ENCODE measurements around the gene MED26. TPM values are rescaled to one million over a fixed set of nuclear protein-coding genes. Genes with fewer than 3 reads are reported as not detected.

Gene MED26
- total RNA-seq, 1 experiment from 2014 or later: 8.8 TPM

- CTCF ChIA-PET: no interaction called here
- TF ChIP-seq POLR2AphosphoS5 (IDR thresholded peaks at IDR 0.05; ENCODE audit: low read depth, low read length) (no peak), REST (IDR thresholded peaks at IDR 0.05; ENCODE audit: insufficient read depth in 1 of 2, low read depth in 2 of 2, low read length in 1 of 2) (no peak), SIN3A (IDR thresholded peaks at IDR 0.05; ENCODE audit: borderline replicate concordance, insufficient read depth, low read depth, low read length) (no peak), TCF7L2 (IDR thresholded peaks at IDR 0.05; ENCODE audit: low read depth, low read length) (no peak), CTCF (IDR thresholded peaks at IDR 0.05) (no peak)
- POLR2A ChIA-PET: no interaction called here
- no peak overlapping the region for H3K4me3 ChIP-seq (ENCODE audit: low read depth in 2 of 2, low read length in 2 of 2)
- ATAC-seq (no peak), DNase-seq (ENCODE audit: low read depth, low spot score) (no peak)
- H3K27me3 ChIP-seq (ENCODE audit: control insufficient read depth, insufficient read depth, low read length): no peaks in the 10 kb centered on the region
- no peak overlapping the region for H3K27ac ChIP-seq (ENCODE audit: low read length)
- H3K4me1 ChIP-seq (ENCODE audit: control insufficient read depth, insufficient read depth, low read length): peaks cover 5% of the 10 kb centered on the region
- no peaks in the 10 kb centered on the region for H3K9me3 ChIP-seq (ENCODE audit: control insufficient read depth, insufficient read depth, low read depth, low read length)
- BruUV-seq (replicated peaks): no TSS peak
- intact Hi-C loops (cut with micrococcal nuclease; ENCODE audit: unreplicated experiment): no loop called here
- H3K36me3 ChIP-seq (ENCODE audit: control insufficient read depth, insufficient read depth, low read length): peaks cover 4% of the 10 kb centered on the region; the same call in 1 of the 2 replicates
- in situ Hi-C loops (cut with HindIII; ENCODE audit: low pct_unique_long_range_greater_than_20kb, low sequenced_read_pairs): no loop called here
These were observed 51.9 kb downstream of the MED26 start for GRCh38 chr19:16575861-16576689.

- H3K4me3 ChIP-seq (ENCODE audit: low read depth in 2 of 2, low read length in 2 of 2): no peak overlapping the region
- in situ Hi-C loops (cut with HindIII; ENCODE audit: low pct_unique_long_range_greater_than_20kb, low sequenced_read_pairs): no loop called here
- no peak for DNase-seq (ENCODE audit: low read depth, low spot score)
- TF ChIP-seq TCF7L2 (IDR thresholded peaks at IDR 0.05; ENCODE audit: low read depth, low read length) (no peak), SIN3A (IDR thresholded peaks at IDR 0.05; ENCODE audit: borderline replicate concordance, insufficient read depth, low read depth, low read length) (no peak), CTCF (IDR thresholded peaks at IDR 0.05) (no peak), REST (IDR thresholded peaks at IDR 0.05; ENCODE audit: insufficient read depth in 1 of 2, low read depth in 2 of 2, low read length in 1 of 2) (no peak), POLR2AphosphoS5 (IDR thresholded peaks at IDR 0.05; ENCODE audit: low read depth, low read length) (no peak)
- H3K4me1 ChIP-seq (ENCODE audit: control insufficient read depth, insufficient read depth, low read length): peaks cover 7% of the 10 kb centered on the region
- intact Hi-C loops (cut with micrococcal nuclease; ENCODE audit: unreplicated experiment): no loop called here
- no peak for ATAC-seq
- CTCF ChIA-PET: interaction anchor here (0.6 kb wide), 1 partner anchor 257 kb away, joined by 7 read pairs; no protein-coding TSS in a partner anchor
- POLR2A ChIA-PET: no interaction called here
- BruUV-seq (replicated peaks): no TSS peak
- peaks cover 4% of the 10 kb centered on the region; the same call in 1 of the 2 replicates for H3K36me3 ChIP-seq (ENCODE audit: control insufficient read depth, insufficient read depth, low read length)
- no peaks in the 10 kb centered on the region for H3K9me3 ChIP-seq (ENCODE audit: control insufficient read depth, insufficient read depth, low read depth, low read length)
- no peaks in the 10 kb centered on the region for H3K27me3 ChIP-seq (ENCODE audit: control insufficient read depth, insufficient read depth, low read length)
- no peak overlapping the region for H3K27ac ChIP-seq (ENCODE audit: low read length)
These were observed 52.7 kb downstream of the MED26 start for GRCh38 chr19:16575282-16575681.

Data from Panc1 (cell line).